GM21360 (cell line): ENCODE measurements around the gene PEX14.

ENCODE experiments used
- ATAC-seq: cut with Tn5 transposase; IDR thresholded peaks from one replicate; pipeline ENCODE4 v1.9.1; 2021; ENCODE audit warnings: mild to moderate bottlenecking, moderate library complexity; ENCODE audit not compliant: unreplicated experiment

PEX14 gene

GRCh38 chr1:10642403-10643080 is 167.8 kb downstream of the PEX14 start:
- ATAC-seq = no peak

- ATAC-seq = no peak
These were observed 169.0 kb downstream of the PEX14 start for GRCh38 chr1:10643607-10644306.

GRCh38 chr1:10644307-10645128 is 169.8 kb downstream of the PEX14 start:
- ATAC-seq = no peak

GRCh38 chr1:10646347-10646861 is 171.7 kb downstream of the PEX14 start:
- no peak for ATAC-seq

- no peak for ATAC-seq
These were observed 172.8 kb downstream of the PEX14 start for GRCh38 chr1:10647414-10648170.

- ATAC-seq = no peak
These were observed 174.2 kb downstream of the PEX14 start for GRCh38 chr1:10648689-10649516.

GRCh38 chr1:10649517-10650201 is 174.9 kb downstream of the PEX14 start:
- ATAC-seq = no peak

GRCh38 chr1:10650556-10651388 is 176.0 kb downstream of the PEX14 start:
- no peak for ATAC-seq

GRCh38 chr1:10651389-10651766 is 176.6 kb downstream of the PEX14 start:
- ATAC-seq = no peak

GRCh38 chr1:10651793-10652192 is 177.0 kb downstream of the PEX14 start:
- no peak for ATAC-seq

- ATAC-seq = no peak
These were observed 177.9 kb downstream of the PEX14 start for GRCh38 chr1:10652626-10653025.

GRCh38 chr1:10653370-10654125 is 178.8 kb downstream of the PEX14 start:
- no peak for ATAC-seq

GRCh38 chr1:10655002-10655401 is 180.3 kb downstream of the PEX14 start:
- ATAC-seq = no peak

- no peak for ATAC-seq
These were observed 181.7 kb downstream of the PEX14 start for GRCh38 chr1:10656431-10656830.

- no peak for ATAC-seq
These were observed 182.5 kb downstream of the PEX14 start for GRCh38 chr1:10657088-10657847.

GRCh38 chr1:10658396-10659066 is 183.8 kb downstream of the PEX14 start:
- no peak for ATAC-seq
